GM19193 (cell line): ENCODE results near the gene GPLD1.

Experiments
- POLR2A ChIP-seq: IDR thresholded peaks from 4 replicates; pipeline ENCODE4 v1.6.1; 2011; ENCODE audit not compliant: insufficient read depth, insufficient read length; ENCODE audit errors: extremely low read depth

Gene GPLD1

GRCh38 chr6:24385536-24386269 is 103.7 kb downstream of the GPLD1 start:
- TF ChIP-seq POLR2A, result no peak

GRCh38 chr6:24382220-24382540 is 107.2 kb downstream of the GPLD1 start:
- no peak for TF ChIP-seq POLR2A

- no peak for TF ChIP-seq POLR2A
Observed at GRCh38 chr6:24381476-24382219, 107.7 kb downstream of the GPLD1 start.

- no peak for TF ChIP-seq POLR2A
Observed at GRCh38 chr6:24378473-24379097, 110.8 kb downstream of the GPLD1 start.
